SK-N-SH treated with all-trans-retinoic acid at 6 μM for 48 hours (cell line): ENCODE results near the gene QARS1.
A peak's percentile ranks its signal among the peaks of the same experiment; 100 is the strongest.

Source experiments
- ATAC-seq: fragments of 200-7000 bp; cut with Tn5 transposase; 3 replicates; pipeline ENCODE4 v1.9.1; 2020; ENCODE audit warnings: mild to moderate bottlenecking, moderate library complexity
- ARNTL ChIP-seq: fragments of 450-650 bp; formaldehyde crosslinking; IDR thresholded peaks from 2 replicates; pipeline ENCODE4 v1.5.0; 2020; ENCODE audit warnings: low read depth, mild to moderate bottlenecking, moderate library complexity, borderline replicate concordance
- CSDC2 ChIP-seq: fragments of 250-450 bp; sonication (Bioruptor Pico); IDR thresholded peaks from 2 replicates; pipeline ENCODE4 v1.5.0; 2020; ENCODE audit warnings: mild to moderate bottlenecking, moderate library complexity
- ESRRG ChIP-seq: fragments of 250-450 bp; sonication (Bioruptor Pico); IDR thresholded peaks from 2 replicates; pipeline ENCODE4 v1.6.1; 2021; ENCODE audit warnings: mild to moderate bottlenecking
- GLIS3 ChIP-seq: fragments of 250-450 bp; sonication (Bioruptor Pico); IDR thresholded peaks from 2 replicates; pipeline ENCODE4 v1.5.0; 2020; ENCODE audit warnings: mild to moderate bottlenecking, moderate library complexity
- OSR1 ChIP-seq: fragments of 250-450 bp; sonication (Bioruptor Pico); IDR thresholded peaks from 2 replicates; pipeline ENCODE4 v1.8.0; 2022; ENCODE audit warnings: moderate library complexity, mild to moderate bottlenecking, inconsistent platforms
- RARB ChIP-seq: fragments of 250-450 bp; sonication (Bioruptor Pico); IDR thresholded peaks from 2 replicates; pipeline ENCODE4 v1.8.0; 2021; ENCODE audit warnings: mild to moderate bottlenecking, moderate library complexity
- SNAI2 ChIP-seq: fragments of 250-450 bp; sonication (Bioruptor Pico); IDR thresholded peaks from 2 replicates; pipeline ENCODE4 v1.5.0; 2020; ENCODE audit warnings: mild to moderate bottlenecking, moderate library complexity
- TCF4 ChIP-seq: fragments of 250-450 bp; sonication (Bioruptor Pico); IDR thresholded peaks from 2 replicates; pipeline ENCODE4 v1.8.0; 2021; ENCODE audit warnings: mild to moderate bottlenecking, moderate library complexity, borderline replicate concordance
- TOX ChIP-seq: fragments of 250-450 bp; sonication (Bioruptor Pico); IDR thresholded peaks from 2 replicates; pipeline ENCODE4 v1.8.0; 2021; ENCODE audit warnings: mild to moderate bottlenecking, moderate library complexity, borderline replicate concordance
- ZC3H10 ChIP-seq: fragments of 250-450 bp; sonication (Bioruptor Pico); IDR thresholded peaks from 2 replicates; pipeline ENCODE4 v1.5.1; 2021; ENCODE audit warnings: mild to moderate bottlenecking, moderate library complexity
- ZFP30 ChIP-seq: fragments of 450-650 bp; formaldehyde crosslinking; IDR thresholded peaks from 2 replicates; pipeline ENCODE4 v1.5.0; 2022; ENCODE audit warnings: mild to moderate bottlenecking, moderate library complexity
- ZNF565 ChIP-seq: fragments of 450-650 bp; formaldehyde crosslinking; conservative IDR thresholded peaks from 2 replicates; pipeline ENCODE4 v1.5.0; 2020; ENCODE audit warnings: low read depth, mild to moderate bottlenecking, moderate library complexity
- ZNF70 ChIP-seq: fragments of 450-650 bp; formaldehyde crosslinking; IDR thresholded peaks from 2 replicates; pipeline ENCODE4 v1.5.0; 2020; ENCODE audit warnings: mild to moderate bottlenecking, moderate library complexity
- ZNF8 ChIP-seq: fragments of 450-650 bp; formaldehyde crosslinking; IDR thresholded peaks from 2 replicates; pipeline ENCODE4 v1.5.0; 2020; ENCODE audit warnings: mild to moderate bottlenecking, moderate library complexity
- TF ChIP-seq, protein P1 (sequence below): fragments of 250-450 bp; sonication (Bioruptor Pico); IDR thresholded peaks from 2 replicates; pipeline ENCODE4 v1.5.1; 2021; ENCODE audit warnings: mild to moderate bottlenecking, moderate library complexity
- TF ChIP-seq, protein P2 (sequence below): fragments of 250-450 bp; sonication (Bioruptor Pico); IDR thresholded peaks from 2 replicates; pipeline ENCODE4 v1.5.0; 2020; ENCODE audit warnings: mild to moderate bottlenecking, moderate library complexity
- TF ChIP-seq, protein P3 (sequence below): fragments of 250-450 bp; sonication (Bioruptor Pico); IDR thresholded peaks from 2 replicates; pipeline ENCODE4 v1.8.0; 2021; ENCODE audit warnings: low read depth, mild to moderate bottlenecking, moderate library complexity, borderline replicate concordance
- TF ChIP-seq, protein P4 (sequence below): fragments of 250-450 bp; sonication (Bioruptor Pico); IDR thresholded peaks from 2 replicates; pipeline ENCODE4 v1.5.1; 2020; ENCODE audit warnings: low read depth, mild to moderate bottlenecking, moderate library complexity
- TF ChIP-seq, protein P5 (sequence below): fragments of 250-450 bp; sonication (Bioruptor Pico); IDR thresholded peaks from 2 replicates; pipeline ENCODE4 v1.8.0; 2020; ENCODE audit warnings: mild to moderate bottlenecking, moderate library complexity, borderline replicate concordance

QARS1 gene

DNA sequence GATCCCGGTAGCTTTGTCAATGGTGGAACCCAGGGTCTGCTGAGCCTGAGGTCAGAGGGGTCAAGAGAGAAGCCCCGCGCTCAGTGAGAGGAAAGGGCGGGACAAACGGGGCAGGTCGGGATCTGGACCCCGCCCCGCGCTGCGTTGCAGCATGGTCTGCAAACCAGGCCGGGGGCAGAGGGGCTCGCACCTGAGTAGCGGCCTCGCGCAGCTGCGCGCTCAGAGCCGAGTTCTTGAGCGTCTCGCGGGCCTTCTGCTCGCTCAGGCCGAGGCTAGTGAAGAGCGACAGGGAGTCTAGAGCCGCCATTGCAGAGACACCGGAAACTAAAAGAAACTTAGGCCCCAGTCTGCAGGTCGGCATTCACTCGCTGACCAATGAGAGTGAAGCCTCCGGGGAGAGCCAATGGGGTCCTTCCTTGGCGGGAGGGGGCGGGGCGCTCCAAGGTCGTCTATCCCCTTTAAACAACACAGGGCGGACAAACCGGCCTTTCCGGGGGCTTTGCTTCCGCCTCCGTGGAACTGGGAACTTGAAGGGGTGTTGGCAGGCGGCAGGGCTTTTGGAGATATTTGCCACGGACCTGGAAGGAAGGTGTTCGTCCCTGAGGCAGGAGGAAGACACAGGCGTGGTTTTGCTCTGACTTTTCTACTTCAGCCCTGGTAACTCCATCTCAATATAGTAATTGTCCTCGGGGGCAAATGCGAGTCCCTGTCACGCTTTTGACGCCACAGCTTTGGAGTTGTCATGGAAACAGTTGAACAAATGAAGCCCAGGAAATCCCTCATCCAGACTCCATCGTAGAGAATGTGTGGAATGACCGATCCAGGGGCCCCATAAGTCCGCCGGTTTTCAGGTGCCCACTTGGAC lies at the start of gene QARS1:
TSS of gene QARS1 (minus strand) at position 331 of the 865 bp plus-strand sequence. CDS start at position 307, 24 bp downstream.
- TF ChIP-seq, protein P1, sequence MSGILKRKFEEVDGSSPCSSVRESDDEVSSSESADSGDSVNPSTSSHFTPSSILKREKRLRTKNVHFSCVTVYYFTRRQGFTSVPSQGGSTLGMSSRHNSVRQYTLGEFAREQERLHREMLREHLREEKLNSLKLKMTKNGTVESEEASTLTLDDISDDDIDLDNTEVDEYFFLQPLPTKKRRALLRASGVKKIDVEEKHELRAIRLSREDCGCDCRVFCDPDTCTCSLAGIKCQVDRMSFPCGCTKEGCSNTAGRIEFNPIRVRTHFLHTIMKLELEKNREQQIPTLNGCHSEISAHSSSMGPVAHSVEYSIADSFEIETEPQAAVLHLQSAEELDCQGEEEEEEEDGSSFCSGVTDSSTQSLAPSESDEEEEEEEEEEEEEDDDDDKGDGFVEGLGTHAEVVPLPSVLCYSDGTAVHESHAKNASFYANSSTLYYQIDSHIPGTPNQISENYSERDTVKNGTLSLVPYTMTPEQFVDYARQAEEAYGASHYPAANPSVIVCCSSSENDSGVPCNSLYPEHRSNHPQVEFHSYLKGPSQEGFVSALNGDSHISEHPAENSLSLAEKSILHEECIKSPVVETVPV = no peak
- TF ChIP-seq RARB (CRISPR knock-in tag) = no peak
- TF ChIP-seq, protein P2, sequence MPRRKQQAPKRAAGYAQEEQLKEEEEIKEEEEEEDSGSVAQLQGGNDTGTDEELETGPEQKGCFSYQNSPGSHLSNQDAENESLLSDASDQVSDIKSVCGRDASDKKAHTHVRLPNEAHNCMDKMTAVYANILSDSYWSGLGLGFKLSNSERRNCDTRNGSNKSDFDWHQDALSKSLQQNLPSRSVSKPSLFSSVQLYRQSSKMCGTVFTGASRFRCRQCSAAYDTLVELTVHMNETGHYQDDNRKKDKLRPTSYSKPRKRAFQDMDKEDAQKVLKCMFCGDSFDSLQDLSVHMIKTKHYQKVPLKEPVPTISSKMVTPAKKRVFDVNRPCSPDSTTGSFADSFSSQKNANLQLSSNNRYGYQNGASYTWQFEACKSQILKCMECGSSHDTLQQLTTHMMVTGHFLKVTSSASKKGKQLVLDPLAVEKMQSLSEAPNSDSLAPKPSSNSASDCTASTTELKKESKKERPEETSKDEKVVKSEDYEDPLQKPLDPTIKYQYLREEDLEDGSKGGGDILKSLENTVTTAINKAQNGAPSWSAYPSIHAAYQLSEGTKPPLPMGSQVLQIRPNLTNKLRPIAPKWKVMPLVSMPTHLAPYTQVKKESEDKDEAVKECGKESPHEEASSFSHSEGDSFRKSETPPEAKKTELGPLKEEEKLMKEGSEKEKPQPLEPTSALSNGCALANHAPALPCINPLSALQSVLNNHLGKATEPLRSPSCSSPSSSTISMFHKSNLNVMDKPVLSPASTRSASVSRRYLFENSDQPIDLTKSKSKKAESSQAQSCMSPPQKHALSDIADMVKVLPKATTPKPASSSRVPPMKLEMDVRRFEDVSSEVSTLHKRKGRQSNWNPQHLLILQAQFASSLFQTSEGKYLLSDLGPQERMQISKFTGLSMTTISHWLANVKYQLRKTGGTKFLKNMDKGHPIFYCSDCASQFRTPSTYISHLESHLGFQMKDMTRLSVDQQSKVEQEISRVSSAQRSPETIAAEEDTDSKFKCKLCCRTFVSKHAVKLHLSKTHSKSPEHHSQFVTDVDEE = no peak
- no peak for TF ChIP-seq ZFP30 (CRISPR knock-in tag)
- TF ChIP-seq ZC3H10 (CRISPR knock-in tag) = no peak
- no peak for TF ChIP-seq OSR1 (CRISPR knock-in tag)
- no peak for TF ChIP-seq CSDC2 (CRISPR knock-in tag)
- TF ChIP-seq TOX (CRISPR knock-in tag) = no peak
- TF ChIP-seq, protein P3, sequence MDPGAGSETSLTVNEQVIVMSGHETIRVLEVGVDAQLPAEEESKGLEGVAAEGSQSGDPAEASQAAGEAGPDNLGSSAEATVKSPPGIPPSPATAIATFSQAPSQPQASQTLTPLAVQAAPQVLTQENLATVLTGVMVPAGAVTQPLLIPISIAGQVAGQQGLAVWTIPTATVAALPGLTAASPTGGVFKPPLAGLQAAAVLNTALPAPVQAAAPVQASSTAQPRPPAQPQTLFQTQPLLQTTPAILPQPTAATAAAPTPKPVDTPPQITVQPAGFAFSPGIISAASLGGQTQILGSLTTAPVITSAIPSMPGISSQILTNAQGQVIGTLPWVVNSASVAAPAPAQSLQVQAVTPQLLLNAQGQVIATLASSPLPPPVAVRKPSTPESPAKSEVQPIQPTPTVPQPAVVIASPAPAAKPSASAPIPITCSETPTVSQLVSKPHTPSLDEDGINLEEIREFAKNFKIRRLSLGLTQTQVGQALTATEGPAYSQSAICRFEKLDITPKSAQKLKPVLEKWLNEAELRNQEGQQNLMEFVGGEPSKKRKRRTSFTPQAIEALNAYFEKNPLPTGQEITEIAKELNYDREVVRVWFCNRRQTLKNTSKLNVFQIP (CRISPR knock-in tag) = no peak
- TF ChIP-seq ZNF565 (CRISPR knock-in tag) = no peak
- TF ChIP-seq, protein P4, sequence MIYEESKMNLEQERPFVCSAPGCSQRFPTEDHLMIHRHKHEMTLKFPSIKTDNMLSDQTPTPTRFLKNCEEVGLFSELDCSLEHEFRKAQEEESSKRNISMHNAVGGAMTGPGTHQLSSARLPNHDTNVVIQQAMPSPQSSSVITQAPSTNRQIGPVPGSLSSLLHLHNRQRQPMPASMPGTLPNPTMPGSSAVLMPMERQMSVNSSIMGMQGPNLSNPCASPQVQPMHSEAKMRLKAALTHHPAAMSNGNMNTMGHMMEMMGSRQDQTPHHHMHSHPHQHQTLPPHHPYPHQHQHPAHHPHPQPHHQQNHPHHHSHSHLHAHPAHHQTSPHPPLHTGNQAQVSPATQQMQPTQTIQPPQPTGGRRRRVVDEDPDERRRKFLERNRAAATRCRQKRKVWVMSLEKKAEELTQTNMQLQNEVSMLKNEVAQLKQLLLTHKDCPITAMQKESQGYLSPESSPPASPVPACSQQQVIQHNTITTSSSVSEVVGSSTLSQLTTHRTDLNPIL (CRISPR knock-in tag) = no peak
- no peak for TF ChIP-seq ZNF70 (CRISPR knock-in tag)
- TF ChIP-seq SNAI2 (CRISPR knock-in tag) = no peak
- TF ChIP-seq, protein P5, sequence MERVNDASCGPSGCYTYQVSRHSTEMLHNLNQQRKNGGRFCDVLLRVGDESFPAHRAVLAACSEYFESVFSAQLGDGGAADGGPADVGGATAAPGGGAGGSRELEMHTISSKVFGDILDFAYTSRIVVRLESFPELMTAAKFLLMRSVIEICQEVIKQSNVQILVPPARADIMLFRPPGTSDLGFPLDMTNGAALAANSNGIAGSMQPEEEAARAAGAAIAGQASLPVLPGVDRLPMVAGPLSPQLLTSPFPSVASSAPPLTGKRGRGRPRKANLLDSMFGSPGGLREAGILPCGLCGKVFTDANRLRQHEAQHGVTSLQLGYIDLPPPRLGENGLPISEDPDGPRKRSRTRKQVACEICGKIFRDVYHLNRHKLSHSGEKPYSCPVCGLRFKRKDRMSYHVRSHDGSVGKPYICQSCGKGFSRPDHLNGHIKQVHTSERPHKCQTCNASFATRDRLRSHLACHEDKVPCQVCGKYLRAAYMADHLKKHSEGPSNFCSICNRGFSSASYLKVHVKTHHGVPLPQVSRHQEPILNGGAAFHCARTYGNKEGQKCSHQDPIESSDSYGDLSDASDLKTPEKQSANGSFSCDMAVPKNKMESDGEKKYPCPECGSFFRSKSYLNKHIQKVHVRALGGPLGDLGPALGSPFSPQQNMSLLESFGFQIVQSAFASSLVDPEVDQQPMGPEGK (CRISPR knock-in tag) = no peak
- no peak for TF ChIP-seq ARNTL (CRISPR knock-in tag)
- TF ChIP-seq ESRRG (CRISPR knock-in tag) = no peak
- ATAC-seq = peak; percentile 97

DNA sequence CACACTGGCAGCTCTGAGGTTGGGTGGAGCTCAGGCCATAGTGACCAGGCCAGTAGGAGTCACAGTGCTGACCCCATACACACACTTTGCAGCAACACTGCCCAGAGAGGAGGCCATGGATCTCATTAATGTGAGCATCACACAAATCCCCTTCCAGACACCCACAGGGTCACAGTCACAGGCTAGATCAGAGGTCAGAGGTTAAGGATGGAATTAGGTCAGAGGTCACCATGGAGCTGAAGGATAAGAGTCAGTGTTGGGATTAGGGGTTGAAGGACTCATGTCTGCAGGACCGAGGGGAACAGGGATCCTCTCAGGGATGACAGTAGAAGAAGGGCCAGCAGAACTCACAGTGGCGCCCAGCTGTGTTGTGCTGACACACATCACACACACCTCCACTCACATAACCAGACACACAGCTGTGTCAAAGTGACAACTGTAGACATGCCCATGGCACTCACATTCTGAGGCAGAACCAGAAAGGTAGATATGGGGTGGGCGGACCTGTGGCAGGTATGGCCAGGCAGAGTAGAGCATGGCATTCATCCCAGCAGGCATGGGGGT lies 48.9 kb upstream of the QARS1 start:
- no peak for ATAC-seq
- TF ChIP-seq ZNF8 (CRISPR knock-in tag) (no peak), ZNF70 (CRISPR knock-in tag) (no peak), ARNTL (CRISPR knock-in tag) (no peak), TOX (CRISPR knock-in tag) (no peak), TCF4 (CRISPR knock-in tag) (no peak), GLIS3 (CRISPR knock-in tag) (no peak), ESRRG (CRISPR knock-in tag) (no peak), ZC3H10 (CRISPR knock-in tag) (no peak), RARB (CRISPR knock-in tag) (no peak), OSR1 (CRISPR knock-in tag) (no peak), CSDC2 (CRISPR knock-in tag) (no peak)
- TF ChIP-seq, protein P3 (CRISPR knock-in tag) = no peak
- TF ChIP-seq, all 23 proteins: peak for 0
